ENCODE measurements around the gene CERS5. TPM values are rescaled to one million over a fixed set of nuclear protein-coding genes. Genes with fewer than 3 reads are reported as not detected.

CERS5 gene
- total RNA-seq, 4 donors from 2014 or later = 30.3 to 45.5 (median 40.5) TPM

DNA sequence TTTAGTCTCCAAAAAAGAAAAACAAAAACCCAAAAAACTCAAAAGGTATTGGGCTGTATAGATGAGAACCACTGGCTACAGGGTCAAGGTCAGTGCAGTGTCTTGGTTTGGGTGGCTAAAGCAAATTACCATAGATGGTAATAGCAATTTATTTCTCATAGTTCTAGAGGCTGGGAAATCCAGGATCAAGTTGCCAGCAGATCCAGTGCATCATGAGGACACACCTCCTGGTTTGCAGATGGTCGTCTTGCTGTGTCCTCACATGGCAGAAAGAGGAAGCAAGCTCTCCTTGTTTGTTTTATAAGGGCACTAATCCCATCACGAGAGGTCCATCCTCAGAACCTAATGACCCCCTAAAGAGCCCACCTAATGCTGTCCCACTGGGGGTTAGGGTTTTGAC is 44.0 kb downstream of the CERS5 start:
- H3K9me3 ChIP-seq = no peaks in the 10 kb centered on the region

GRCh38 chr12:50121641-50122040 is 45.5 kb downstream of the CERS5 start:
- no peak for DNase-seq (ENCODE audit: low spot score in 2 of 2)
- Histone ChIP-seq H3K4me3 (no peak overlapping the region), H3K36me3 (peaks cover 0 to 81% (median 6%) of the 10 kb centered on the region in 3 donors), H3K27ac (no peak overlapping the region), H3K4me1 (peaks cover 0 to 18% (median 0%) of the 10 kb centered on the region in 4 donors), H3K27me3 (no peaks in the 10 kb centered on the region), H3K9me3 (no peaks in the 10 kb centered on the region)
- no peak for TF ChIP-seq EP300 (IDR thresholded peaks at IDR 0.05)
- no peak for TF ChIP-seq POLR2A (IDR thresholded peaks at IDR 0.05)
- TF ChIP-seq, protein P1, sequence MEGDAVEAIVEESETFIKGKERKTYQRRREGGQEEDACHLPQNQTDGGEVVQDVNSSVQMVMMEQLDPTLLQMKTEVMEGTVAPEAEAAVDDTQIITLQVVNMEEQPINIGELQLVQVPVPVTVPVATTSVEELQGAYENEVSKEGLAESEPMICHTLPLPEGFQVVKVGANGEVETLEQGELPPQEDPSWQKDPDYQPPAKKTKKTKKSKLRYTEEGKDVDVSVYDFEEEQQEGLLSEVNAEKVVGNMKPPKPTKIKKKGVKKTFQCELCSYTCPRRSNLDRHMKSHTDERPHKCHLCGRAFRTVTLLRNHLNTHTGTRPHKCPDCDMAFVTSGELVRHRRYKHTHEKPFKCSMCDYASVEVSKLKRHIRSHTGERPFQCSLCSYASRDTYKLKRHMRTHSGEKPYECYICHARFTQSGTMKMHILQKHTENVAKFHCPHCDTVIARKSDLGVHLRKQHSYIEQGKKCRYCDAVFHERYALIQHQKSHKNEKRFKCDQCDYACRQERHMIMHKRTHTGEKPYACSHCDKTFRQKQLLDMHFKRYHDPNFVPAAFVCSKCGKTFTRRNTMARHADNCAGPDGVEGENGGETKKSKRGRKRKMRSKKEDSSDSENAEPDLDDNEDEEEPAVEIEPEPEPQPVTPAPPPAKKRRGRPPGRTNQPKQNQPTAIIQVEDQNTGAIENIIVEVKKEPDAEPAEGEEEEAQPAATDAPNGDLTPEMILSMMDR (IDR thresholded peaks at IDR 0.05) = no peak
- 84 to 92% methylated on average over 5 of the region's 5 CpGs for WGBS, 2 donors

More for the DNA sequence above, 44.0 kb downstream of the CERS5 start:
- Histone ChIP-seq H3K36me3 (peaks cover 0 to 84% (median 6%) of the 10 kb centered on the region in 3 donors), H3K4me3 (no peak overlapping the region), H3K27ac (no peak overlapping the region), H3K4me1 (peaks cover 0 to 11% (median 0%) of the 10 kb centered on the region in 4 donors), H3K27me3 (no peaks in the 10 kb centered on the region)
- TF ChIP-seq, protein P1 (IDR thresholded peaks at IDR 0.05) = no peak
- no peak for TF ChIP-seq POLR2A (IDR thresholded peaks at IDR 0.05)
- TF ChIP-seq EP300 (IDR thresholded peaks at IDR 0.05) = no peak
- WGBS, 2 donors = 77 to 80% methylated on average over 2 of the region's 2 CpGs
- no peak for DNase-seq (ENCODE audit: low spot score in 2 of 2)

DNA sequence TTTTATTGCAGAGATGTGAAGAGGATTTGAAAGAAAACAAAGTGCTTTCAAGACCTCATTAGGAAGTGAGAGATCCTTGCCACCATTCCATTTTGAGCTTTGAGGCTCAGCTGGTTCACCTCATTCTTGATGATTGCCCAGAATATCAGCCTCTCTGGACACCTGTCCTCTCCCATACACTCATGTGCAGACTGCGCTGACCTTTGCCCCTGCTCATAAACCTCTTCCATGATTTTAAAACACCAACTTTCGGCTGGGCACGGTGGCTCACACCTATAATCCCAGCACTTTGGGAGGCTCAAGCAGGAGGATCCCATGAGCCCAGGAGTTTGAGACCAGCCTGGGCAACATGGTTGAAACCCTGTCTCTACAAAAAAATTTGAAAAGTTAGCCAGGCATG is 46.2 kb downstream of the CERS5 start:
- Histone ChIP-seq H3K9me3 (no peaks in the 10 kb centered on the region), H3K27ac (no peak overlapping the region), H3K4me3 (no peak overlapping the region), H3K27me3 (no peaks in the 10 kb centered on the region), H3K4me1 (peaks cover 0 to 25% (median 0%) of the 10 kb centered on the region in 4 donors), H3K36me3 (peaks cover 0 to 82% (median 6%) of the 10 kb centered on the region in 3 donors)
- TF ChIP-seq, protein P1 (IDR thresholded peaks at IDR 0.05) = no peak
- no peak for TF ChIP-seq POLR2A (IDR thresholded peaks at IDR 0.05)
- TF ChIP-seq EP300 (IDR thresholded peaks at IDR 0.05) = no peak
- no peak for DNase-seq (ENCODE audit: low spot score in 2 of 2)
- 90 to 93% methylated on average over 3 of the region's 3 CpGs for WGBS, 2 donors

GRCh38 chr12:50120521-50120920 is 46.6 kb downstream of the CERS5 start:
- DNase-seq (ENCODE audit: low spot score in 2 of 2) = no peak
- Histone ChIP-seq H3K27me3 (no peaks in the 10 kb centered on the region), H3K27ac (no peak overlapping the region), H3K9me3 (no peaks in the 10 kb centered on the region), H3K36me3 (peaks cover 0 to 85% (median 8%) of the 10 kb centered on the region in 3 donors), H3K4me3 (no peak overlapping the region), H3K4me1 (peaks cover 0 to 26% (median 0%) of the 10 kb centered on the region in 4 donors)
- WGBS, 2 donors = 73 to 92% methylated on average over 3 of the region's 3 CpGs
- TF ChIP-seq EP300 (IDR thresholded peaks at IDR 0.05) (no peak), POLR2A (IDR thresholded peaks at IDR 0.05) (no peak)
- TF ChIP-seq, protein P1 (IDR thresholded peaks at IDR 0.05) = no peak

GRCh38 chr12:50119387-50119786 is 47.8 kb downstream of the CERS5 start:
- H3K36me3 ChIP-seq = peaks cover 0 to 86% (median 9%) of the 10 kb centered on the region in 3 donors
- TF ChIP-seq POLR2A (IDR thresholded peaks at IDR 0.05) (no peak), EP300 (IDR thresholded peaks at IDR 0.05) (no peak)
- TF ChIP-seq, protein P1 (IDR thresholded peaks at IDR 0.05) = no peak
- H3K4me1 ChIP-seq = peaks cover 0 to 28% (median under 1%) of the 10 kb centered on the region in 4 donors
- H3K9me3 ChIP-seq = no peaks in the 10 kb centered on the region
- H3K27me3 ChIP-seq = no peaks in the 10 kb centered on the region
- DNase-seq (ENCODE audit: low spot score in 2 of 2) = no peak
- 94 to 96% methylated on average over 2 of the region's 2 CpGs for WGBS, 2 donors
- no peak overlapping the region for H3K27ac ChIP-seq
- H3K4me3 ChIP-seq = no peak overlapping the region
